Peyer's patch (tissue), 4 donors: ENCODE measurements around the gene IGF2R.

ENCODE experiments used
- CTCF ChIP-seq, 6 experiments: fragments of 450-650 bp in 4 of 6; fragments of 200-600 bp in 2 of 6; sonication (generic) in 1 of 6; IDR thresholded peaks; one replicate each; pipeline ENCODE4 v1.5.1; 2017 to 2019; ENCODE audit warnings: antibody characterized with exemption in 6 of 6, mild to moderate bottlenecking in 3 of 6, moderate library complexity in 1 of 6
- POLR2A ChIP-seq, 2 donors: fragments of 450-650 bp; IDR thresholded peaks; one replicate each; pipeline ENCODE4 v1.5.1; 2017; ENCODE audit warnings: antibody characterized with exemption in 2 of 2, mild to moderate bottlenecking in 2 of 2, moderate library complexity in 2 of 2

GRCh38 chr6:159973951-159974350, 5.1 kb downstream of the IGF2R start:
- TF ChIP-seq CTCF (IDR thresholded peaks at IDR 0.05) (no peak), POLR2A (IDR thresholded peaks at IDR 0.05) (no peak)
